ENCODE measurements around the gene MAGOH.

The MAGOH gene

GRCh38 chr1:53271446-53272090, 33.2 kb upstream of the MAGOH start:
- DNase-seq (ENCODE audit: low read depth in 2 of 3, low spot score in 2 of 3): no peak

GRCh38 chr1:53270873-53271272, 32.6 kb upstream of the MAGOH start:
- no peak for DNase-seq (ENCODE audit: low read depth in 2 of 3, low spot score in 2 of 3)

- no peak for DNase-seq (ENCODE audit: low read depth in 2 of 3, low spot score in 2 of 3)
These were observed 31.8 kb upstream of the MAGOH start for GRCh38 chr1:53270107-53270506.

- DNase-seq (ENCODE audit: low read depth in 2 of 3, low spot score in 2 of 3): no peak
These were observed 29.4 kb upstream of the MAGOH start for GRCh38 chr1:53267761-53268160.

- no peak for DNase-seq (ENCODE audit: low read depth in 2 of 3, low spot score in 2 of 3)
These were observed 27.7 kb upstream of the MAGOH start for GRCh38 chr1:53266038-53266437.

- no peak for DNase-seq (ENCODE audit: low read depth in 2 of 3, low spot score in 2 of 3)
These were observed 27.3 kb upstream of the MAGOH start for GRCh38 chr1:53265581-53265980.

- no peak for DNase-seq (ENCODE audit: low read depth in 2 of 3, low spot score in 2 of 3)
These were observed 25.7 kb upstream of the MAGOH start for GRCh38 chr1:53264048-53264447.

- DNase-seq (ENCODE audit: low read depth in 2 of 3, low spot score in 2 of 3): no peak
These were observed 23.7 kb upstream of the MAGOH start for GRCh38 chr1:53262000-53262399.

GRCh38 chr1:53260631-53261247, 22.4 kb upstream of the MAGOH start:
- DNase-seq (ENCODE audit: low read depth in 2 of 3, low spot score in 2 of 3): no peak

GRCh38 chr1:53259932-53260331, 21.6 kb upstream of the MAGOH start:
- no peak for DNase-seq (ENCODE audit: low read depth in 2 of 3, low spot score in 2 of 3)

GRCh38 chr1:53258216-53258615, 19.9 kb upstream of the MAGOH start:
- no peak for DNase-seq (ENCODE audit: low read depth in 2 of 3, low spot score in 2 of 3)

GRCh38 chr1:53257454-53258081, 19.2 kb upstream of the MAGOH start:
- DNase-seq (ENCODE audit: low read depth in 2 of 3, low spot score in 2 of 3): no peak

GRCh38 chr1:53256511-53257453, 18.5 kb upstream of the MAGOH start:
- no peak for DNase-seq (ENCODE audit: low read depth in 2 of 3, low spot score in 2 of 3)

- DNase-seq (ENCODE audit: low read depth in 2 of 3, low spot score in 2 of 3): no peak
These were observed 16.7 kb upstream of the MAGOH start for GRCh38 chr1:53255031-53255430.

- no peak for DNase-seq (ENCODE audit: low read depth in 2 of 3, low spot score in 2 of 3)
These were observed 15.8 kb upstream of the MAGOH start for GRCh38 chr1:53254011-53254640.

- DNase-seq (ENCODE audit: low read depth in 2 of 3, low spot score in 2 of 3): no peak
These were observed 12.0 kb upstream of the MAGOH start for GRCh38 chr1:53250325-53250724.

- no peak for DNase-seq (ENCODE audit: low read depth in 2 of 3, low spot score in 2 of 3)
These were observed 11.4 kb upstream of the MAGOH start for GRCh38 chr1:53249706-53250105.

- no peak for DNase-seq (ENCODE audit: low read depth in 2 of 3, low spot score in 2 of 3)
These were observed 8.2 kb upstream of the MAGOH start for GRCh38 chr1:53246261-53247134.

- DNase-seq (ENCODE audit: low read depth in 2 of 3, low spot score in 2 of 3): no peak
These were observed 5.8 kb upstream of the MAGOH start for GRCh38 chr1:53244141-53244540.

GRCh38 chr1:53242381-53242780, 4.1 kb upstream of the MAGOH start:
- DNase-seq (ENCODE audit: low read depth in 2 of 3, low spot score in 2 of 3): no peak

Data from activated CD8-positive, alpha-beta memory T cell treated with anti-CD3 and anti-CD28 coated beads for 48 hours (primary cell).